Mucosa of descending colon (tissue), 3 donors: Measurements from ENCODE around the gene FRA10AC1. TPM values are rescaled to one million over a fixed set of nuclear protein-coding genes. Genes with fewer than 3 reads are reported as not detected.
A peak's percentile ranks its signal among the peaks of the same experiment; 100 is the strongest.

Source experiments
- ATAC-seq: fragments of 200-7000 bp; cut with Tn5 transposase; one replicate; pipeline ENCODE4 v1.9.1; 2020; ENCODE audit warnings: mild to moderate bottlenecking, moderate library complexity
- DNase-seq, 3 donors: peaks; one replicate each; pipeline ENCODE4 v3.0.0-alpha.2; 2020
- H3K36me3 ChIP-seq: fragments of 200-600 bp; one replicate; pipeline ENCODE4 v1.8.0; 2021; ENCODE audit warnings: low read depth, mild to moderate bottlenecking
- H3K4me1 ChIP-seq: fragments of 200-600 bp; one replicate; pipeline ENCODE4 v1.8.0; 2021; ENCODE audit warnings: low read depth, mild to moderate bottlenecking
- H3K4me3 ChIP-seq: fragments of 200-600 bp; one replicate; pipeline ENCODE4 v1.8.0; 2021; ENCODE audit warnings: mild to moderate bottlenecking
- H3K9me3 ChIP-seq: fragments of 200-600 bp; one replicate; pipeline ENCODE4 v1.8.0; 2021; ENCODE audit warnings: mild to moderate bottlenecking
- CTCF ChIP-seq: fragments of 200-600 bp; IDR thresholded peaks from one replicate; pipeline ENCODE4 v1.8.0; 2022; ENCODE audit warnings: antibody characterized with exemption, mild to moderate bottlenecking
- intact Hi-C, 2 donors: fragments of 100-400 bp; cut with DNase I in 1 of 2; cut with micrococcal nuclease in 1 of 2; formaldehyde crosslinking; loops; one replicate each; pipeline versions ENCODE4 v1.11.0 to v1.11.1; 2022; cut with DNase I, micrococcal nuclease
- total RNA-seq, 3 donors: library from RNA; stranded (reverse); fragmentation: NEBNext Ultra II Directional in 2 of 3; extraction: Animal tissue kit (Norgen Biotek cat#: 25700) in 2 of 3; gene quantifications; one replicate each; pipeline versions ENCODE4 v1.2.1 to v1.2.4, GENCODE V29; 2021 to 2023
- donor health status: DM: no; HTN: no; CAD: no; lungs with moderate emphysema.
- donor health status: DM: no; HTN: no; CAD: no.
- donor health status: DM: no; HTN: yes; CAD: no.

Gene FRA10AC1
- total RNA-seq, 3 donors from 2014 or later: 11.4 to 16.8 (median 15.3) TPM

- intact Hi-C loops: no loop called here
- Histone ChIP-seq H3K4me3 (no peak overlapping the region), H3K4me1 (no peaks in the 10 kb centered on the region), H3K36me3 (no peaks in the 10 kb centered on the region), H3K9me3 (no peaks in the 10 kb centered on the region)
- DNase-seq: no peak
- no peak for TF ChIP-seq CTCF
- ATAC-seq: no peak
Observed at GRCh38 chr10:93687737-93688136, 14.7 kb downstream of the FRA10AC1 start.

DNA sequence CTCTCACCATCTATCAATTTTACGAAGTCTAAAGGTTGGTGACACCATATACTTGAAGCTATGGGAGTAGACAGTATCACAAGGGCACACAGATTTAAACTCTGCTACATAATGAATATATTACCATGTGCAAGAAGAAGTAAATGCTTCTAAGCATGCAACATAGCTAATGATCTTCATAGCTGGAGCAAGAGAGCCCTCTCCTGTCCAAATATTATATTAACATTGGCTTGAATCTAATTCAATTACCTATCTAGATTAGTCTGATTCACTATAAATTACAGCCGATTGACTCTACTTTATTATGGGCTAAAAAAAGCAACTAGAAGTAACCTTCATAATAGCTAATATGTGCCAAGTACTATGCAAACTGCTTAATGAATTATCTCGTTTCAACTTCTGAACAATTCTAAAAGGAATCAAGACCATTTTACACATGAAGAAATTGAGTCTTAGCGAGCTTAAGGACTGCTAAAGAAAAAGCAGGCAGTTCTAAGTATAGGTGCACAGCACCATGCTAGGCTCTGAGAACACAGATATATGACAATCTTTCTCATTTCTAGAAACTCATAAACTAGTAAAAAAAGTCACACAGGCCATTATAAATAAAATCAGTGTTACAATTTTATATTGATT, 21.9 kb downstream of the FRA10AC1 start:
- TF ChIP-seq CTCF: no peak
- H3K9me3 ChIP-seq: no peaks in the 10 kb centered on the region
- H3K4me3 ChIP-seq: no peak overlapping the region
- intact Hi-C loops: loop anchor here in 1 of 2 donors (5.0 kb wide), 1 partner anchor 128 kb away; no protein-coding TSS in a partner anchor
- ATAC-seq (peak; percentile 66), DNase-seq (no peak)
- no peaks in the 10 kb centered on the region for H3K4me1 ChIP-seq
- H3K36me3 ChIP-seq: no peaks in the 10 kb centered on the region

GRCh38 chr10:93678805-93679587, 23.4 kb downstream of the FRA10AC1 start:
- no peaks in the 10 kb centered on the region for H3K4me1 ChIP-seq
- ATAC-seq (no peak), DNase-seq (no peak)
- no peaks in the 10 kb centered on the region for H3K36me3 ChIP-seq
- intact Hi-C loops: no loop called here
- no peak for TF ChIP-seq CTCF
- H3K9me3 ChIP-seq: no peaks in the 10 kb centered on the region
- H3K4me3 ChIP-seq: no peak overlapping the region

DNA sequence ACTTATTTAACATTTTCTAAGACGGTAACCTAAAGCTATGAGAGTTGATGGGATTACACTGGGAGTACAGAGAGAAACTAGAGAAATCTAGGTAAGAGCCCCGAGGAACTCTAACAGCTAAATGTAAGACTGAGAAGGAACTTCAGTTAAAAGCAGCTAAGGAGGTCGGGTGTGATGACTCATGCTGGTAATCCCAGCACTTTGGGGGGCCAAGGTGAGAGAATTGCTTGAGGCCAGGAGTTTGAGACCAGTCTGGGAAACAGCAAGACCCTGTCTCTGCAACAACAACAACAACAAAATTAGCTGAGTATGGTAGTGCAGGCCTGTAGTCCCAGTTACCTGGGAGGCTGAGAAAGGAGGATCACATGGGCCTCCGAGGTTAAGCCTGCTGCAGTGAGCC, 24.0 kb downstream of the FRA10AC1 start:
- no peaks in the 10 kb centered on the region for H3K9me3 ChIP-seq
- no peak for DNase-seq
- no peak for ATAC-seq
- H3K36me3 ChIP-seq: no peaks in the 10 kb centered on the region
- H3K4me3 ChIP-seq: no peak overlapping the region
- TF ChIP-seq CTCF: no peak
- intact Hi-C loops: no loop called here
- no peaks in the 10 kb centered on the region for H3K4me1 ChIP-seq

GRCh38 chr10:93673791-93674190, 28.6 kb downstream of the FRA10AC1 start:
- intact Hi-C loops: no loop called here
- no peak for ATAC-seq
- no peak for TF ChIP-seq CTCF

More at GRCh38 chr10:93673791-93674190, 28.6 kb downstream of the FRA10AC1 start:
- no peak for DNase-seq
- Histone ChIP-seq H3K36me3 (no peaks in the 10 kb centered on the region), H3K4me1 (no peaks in the 10 kb centered on the region), H3K9me3 (no peaks in the 10 kb centered on the region), H3K4me3 (no peak overlapping the region)
